K562 (cell line): Measurements from ENCODE around the gene PIH1D1. TPM values are rescaled to one million over a fixed set of nuclear protein-coding genes. Genes with fewer than 3 reads are reported as not detected.
A peak's percentile ranks its signal among the peaks of the same experiment; 100 is the strongest.

Experiments
- CBFA2T3 ChIP-seq: fragments of 450-650 bp; IDR thresholded peaks from 2 replicates; pipeline ENCODE4 v1.6.1; 2017
- CREM ChIP-seq: IDR thresholded peaks from 2 replicates; pipeline ENCODE4 v1.6.1; 2014; ENCODE audit warnings: antibody characterized with exemption, low read depth
- ELF2 ChIP-seq: fragments of 250-450 bp; sonication (Bioruptor Pico); IDR thresholded peaks from 2 replicates; pipeline ENCODE4 v1.5.0; 2021; ENCODE audit warnings: mild to moderate bottlenecking
- ELF4 ChIP-seq: fragments of 450-650 bp; formaldehyde crosslinking; IDR thresholded peaks from 2 replicates; pipeline ENCODE4 v1.4.0; 2022; ENCODE audit warnings: missing genetic modification characterization
- ETS2 ChIP-seq: IDR thresholded peaks from 2 replicates; pipeline ENCODE4 v1.6.1; 2016; ENCODE audit warnings: borderline replicate concordance, missing genetic modification characterization, mild to moderate bottlenecking, moderate library complexity, missing compliant biosample characterization; ENCODE audit not compliant: poor library complexity, severe bottlenecking
- FOXK2 ChIP-seq, 2 experiments: fragments of 450-650 bp; IDR thresholded peaks in 1 of 2; conservative IDR thresholded peaks in 1 of 2; 2 replicates each; pipeline ENCODE4 v1.6.1; 2016; ENCODE audit warnings: low read depth in 2 of 2, mild to moderate bottlenecking in 1 of 2
- GABPB1 ChIP-seq: sonication (generic); formaldehyde crosslinking; IDR thresholded peaks from 2 replicates; pipeline ENCODE4 v1.8.0; 2022; ENCODE audit warnings: mild to moderate bottlenecking, missing genetic modification reagents
- HDAC8 ChIP-seq: fragments of 450-650 bp; IDR thresholded peaks from 2 replicates; pipeline ENCODE4 v1.6.1; 2016; ENCODE audit warnings: mild to moderate bottlenecking, missing genetic modification characterization, moderate library complexity, missing compliant biosample characterization
- HMG20B ChIP-seq: fragments of 250-450 bp; sonication (Bioruptor Pico); IDR thresholded peaks from 2 replicates; pipeline ENCODE4 v1.5.0; 2021; ENCODE audit warnings: mild to moderate bottlenecking
- MCM5 ChIP-seq: fragments of 450-650 bp; IDR thresholded peaks from 2 replicates; pipeline ENCODE4 v1.6.1; 2016; ENCODE audit warnings: low read depth
- MTA2 ChIP-seq: fragments of 450-650 bp; IDR thresholded peaks from 2 replicates; pipeline ENCODE4 v1.6.1; 2016; ENCODE audit warnings: low read depth
- POLR3G ChIP-seq: IDR thresholded peaks from 2 replicates; pipeline ENCODE4 v1.6.1; 2011; ENCODE audit not compliant: insufficient read length, insufficient replicate concordance; ENCODE audit errors: extremely low read depth
- SAP30 ChIP-seq: fragments of 200-600 bp; sonication (generic); IDR thresholded peaks from 2 replicates; pipeline ENCODE4 v1.6.1; 2012; ENCODE audit warnings: borderline replicate concordance, low read depth, mild to moderate bottlenecking, moderate library complexity, low read length, control low read depth, inconsistent platforms; ENCODE audit not compliant: insufficient read depth, poor library complexity, severe bottlenecking
- SRSF1 ChIP-seq: fragments of 200-400 bp; formaldehyde crosslinking; IDR thresholded peaks from 2 replicates; pipeline ENCODE4 v1.6.1; 2017; ENCODE audit warnings: mild to moderate bottlenecking, low read depth, low read length, moderate library complexity
- ZEB2 ChIP-seq: fragments of 450-650 bp; IDR thresholded peaks from 2 replicates; pipeline ENCODE4 v1.6.1; 2016
- ZNF140 ChIP-seq: fragments of 250-450 bp; sonication (Bioruptor Pico); IDR thresholded peaks from 2 replicates; pipeline ENCODE4 v1.8.0; 2021; ENCODE audit warnings: moderate library complexity, mild to moderate bottlenecking, inconsistent platforms
- ZNF24 ChIP-seq: fragments of 450-650 bp; IDR thresholded peaks from 2 replicates; pipeline ENCODE4 v1.6.1; 2016
- ZNF347 ChIP-seq: fragments of 450-650 bp; formaldehyde crosslinking; IDR thresholded peaks from 2 replicates; pipeline ENCODE4 v1.4.0; 2020; ENCODE audit warnings: low read depth, mild to moderate bottlenecking, moderate library complexity
- ZNF583 ChIP-seq: fragments of 250-450 bp; sonication (Bioruptor Pico); IDR thresholded peaks from 2 replicates; pipeline ENCODE4 v1.4.0; 2020
- polyA plus RNA-seq, 8 experiments: library from polyadenylated mRNA; depleted of rRNA in 4 of 8; stranded (reverse) in 5 of 8; unstranded in 3 of 8; fragments of >200 nt; fragmentation: Nextera tagmentation in 2 of 8; fragmentation: Illumina TruSeq in 1 of 8; extraction: Ambion mirVana in 2 of 8; extraction: Trizol in 1 of 8; gene quantifications; 2 replicates each; pipeline versions ENCODE4 v1.2.1 to v1.2.3, GENCODE V29; 2011 to 2014; ENCODE audit warnings: inconsistent platforms in 1 of 8, missing spikeins in 1 of 8
- total RNA-seq, 7 experiments: library from RNA; depleted of rRNA in 6 of 7; stranded (reverse); fragments of >200 nt in 6 of 7; fragmentation: Illumina TruSeq in 2 of 7; extraction: Trizol in 2 of 7; gene quantifications; 2 replicates each; pipeline versions ENCODE4 v1.2.1 to v1.2.3, GENCODE V29; 2011 to 2021; ENCODE audit warnings: low replicate concordance in 1 of 7
- TF ChIP-seq, protein P1 (sequence below), 2 experiments: fragments of 200-800 bp in 1 of 2; sonication (Bioruptor generic) in 1 of 2; sonication (generic) in 1 of 2; formaldehyde crosslinking in 1 of 2; IDR thresholded peaks in 1 of 2; conservative IDR thresholded peaks in 1 of 2; 2 replicates each; pipeline versions ENCODE4 v1.5.0 to v1.6.1; 2016 to 2020; ENCODE audit warnings: missing compliant biosample characterization in 1 of 2, missing genetic modification characterization in 1 of 2, missing genetic modification reagents in 1 of 2
- TF ChIP-seq, protein P2 (sequence below): sonication (generic); formaldehyde crosslinking; IDR thresholded peaks from 2 replicates; pipeline ENCODE4 v1.8.0; 2022; ENCODE audit warnings: missing genetic modification reagents, mild to moderate bottlenecking, moderate library complexity, borderline replicate concordance
- TF ChIP-seq, protein P3 (sequence below): sonication (generic); formaldehyde crosslinking; IDR thresholded peaks from 2 replicates; pipeline ENCODE4 v1.9.0; 2022; ENCODE audit warnings: mild to moderate bottlenecking, missing genetic modification reagents
- TF ChIP-seq, protein P4 (sequence below): fragments of 250-450 bp; sonication (Bioruptor Pico); IDR thresholded peaks from 2 replicates; pipeline ENCODE4 v1.8.0; 2022; ENCODE audit warnings: inconsistent platforms, mild to moderate bottlenecking, moderate library complexity, borderline replicate concordance

Gene PIH1D1
- total and polyA plus RNA-seq, 9 of the 15 experiments (the other 6 are each of a cell fraction or from before 2014, with no cell fraction given) = 26.5 to 224 (median 137) TPM

DNA sequence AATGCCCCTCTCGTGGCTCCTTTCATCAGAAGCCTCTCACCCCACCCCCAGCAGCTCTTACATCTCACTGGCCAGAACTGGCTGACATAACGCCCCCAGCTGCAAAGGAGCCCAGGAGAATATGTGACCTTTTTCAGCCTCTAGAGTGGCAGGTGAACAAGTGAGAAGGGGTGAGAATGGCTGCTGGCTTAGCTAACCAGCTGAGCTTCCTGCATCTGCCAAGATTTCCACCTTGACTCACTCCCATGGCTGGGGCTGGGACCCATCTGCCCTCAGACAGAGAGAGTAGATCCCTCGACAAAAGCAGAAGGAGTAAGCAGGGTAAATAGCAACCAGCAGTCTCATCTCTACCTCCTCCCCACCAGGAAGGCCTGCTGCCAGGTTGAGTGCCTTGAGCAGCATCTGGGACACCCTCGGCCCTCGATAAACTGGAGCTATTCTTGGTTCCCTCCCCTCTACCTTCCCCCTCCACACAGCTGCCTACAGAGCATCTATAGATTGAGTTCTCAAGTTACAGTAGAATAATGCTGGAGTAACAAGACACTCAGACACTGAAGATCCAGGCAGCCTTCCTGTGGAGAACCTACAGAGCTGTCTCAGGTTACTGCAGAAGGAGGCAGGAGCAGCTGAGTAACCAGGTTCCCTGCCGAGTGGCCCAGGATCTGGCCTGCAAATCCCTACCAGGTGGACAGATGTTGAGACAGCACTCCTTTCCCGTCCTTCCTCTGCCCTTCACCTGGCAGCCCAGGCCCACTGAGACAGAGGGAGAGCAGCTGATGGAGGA is 48.0 kb downstream of the PIH1D1 start (continued):
- no peak for TF ChIP-seq POLR3G
- no peak for TF ChIP-seq ZNF140 (CRISPR knock-in tag)
- no peak; a peak in 1 of 4 replicates for TF ChIP-seq FOXK2 (conservative IDR thresholded peaks at IDR 0.05 in 1 of 2, IDR thresholded peaks at IDR 0.05 in 1 of 2; ENCODE audit: low read depth in 2 of 2)
- TF ChIP-seq ELF4 (CRISPR knock-in tag) = no peak
- TF ChIP-seq CBFA2T3 = peak; percentile 61
- no peak for TF ChIP-seq ZEB2
- TF ChIP-seq, protein P1, sequence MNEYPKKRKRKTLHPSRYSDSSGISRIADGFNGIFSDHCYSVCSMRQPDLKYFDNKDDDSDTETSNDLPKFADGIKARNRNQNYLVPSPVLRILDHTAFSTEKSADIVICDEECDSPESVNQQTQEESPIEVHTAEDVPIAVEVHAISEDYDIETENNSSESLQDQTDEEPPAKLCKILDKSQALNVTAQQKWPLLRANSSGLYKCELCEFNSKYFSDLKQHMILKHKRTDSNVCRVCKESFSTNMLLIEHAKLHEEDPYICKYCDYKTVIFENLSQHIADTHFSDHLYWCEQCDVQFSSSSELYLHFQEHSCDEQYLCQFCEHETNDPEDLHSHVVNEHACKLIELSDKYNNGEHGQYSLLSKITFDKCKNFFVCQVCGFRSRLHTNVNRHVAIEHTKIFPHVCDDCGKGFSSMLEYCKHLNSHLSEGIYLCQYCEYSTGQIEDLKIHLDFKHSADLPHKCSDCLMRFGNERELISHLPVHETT (CRISPR knock-in tag; conservative IDR thresholded peaks at IDR 0.05 in 1 of 2, IDR thresholded peaks at IDR 0.05 in 1 of 2) = no peak
- TF ChIP-seq HMG20B = no peak
- no peak for TF ChIP-seq SRSF1
- TF ChIP-seq ZNF347 (CRISPR knock-in tag) = no peak
- no peak for TF ChIP-seq ZNF24
- TF ChIP-seq MTA2 = no peak
- TF ChIP-seq ETS2 (tag) = no peak
- TF ChIP-seq ELF2 (CRISPR knock-in tag) = no peak
- no peak for TF ChIP-seq CREM
- TF ChIP-seq, protein P2, sequence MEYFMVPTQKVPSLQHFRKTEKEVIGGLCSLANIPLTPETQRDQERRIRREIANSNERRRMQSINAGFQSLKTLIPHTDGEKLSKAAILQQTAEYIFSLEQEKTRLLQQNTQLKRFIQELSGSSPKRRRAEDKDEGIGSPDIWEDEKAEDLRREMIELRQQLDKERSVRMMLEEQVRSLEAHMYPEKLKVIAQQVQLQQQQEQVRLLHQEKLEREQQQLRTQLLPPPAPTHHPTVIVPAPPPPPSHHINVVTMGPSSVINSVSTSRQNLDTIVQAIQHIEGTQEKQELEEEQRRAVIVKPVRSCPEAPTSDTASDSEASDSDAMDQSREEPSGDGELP = peak; percentile 62; the same call in 1 of the 2 replicates
- no peak for TF ChIP-seq HDAC8 (tag)
- TF ChIP-seq, protein P3, sequence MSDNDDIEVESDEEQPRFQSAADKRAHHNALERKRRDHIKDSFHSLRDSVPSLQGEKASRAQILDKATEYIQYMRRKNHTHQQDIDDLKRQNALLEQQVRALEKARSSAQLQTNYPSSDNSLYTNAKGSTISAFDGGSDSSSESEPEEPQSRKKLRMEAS (CRISPR knock-in tag) = peak; percentile 41; the same call in 1 of the 2 replicates
- TF ChIP-seq, protein P4, sequence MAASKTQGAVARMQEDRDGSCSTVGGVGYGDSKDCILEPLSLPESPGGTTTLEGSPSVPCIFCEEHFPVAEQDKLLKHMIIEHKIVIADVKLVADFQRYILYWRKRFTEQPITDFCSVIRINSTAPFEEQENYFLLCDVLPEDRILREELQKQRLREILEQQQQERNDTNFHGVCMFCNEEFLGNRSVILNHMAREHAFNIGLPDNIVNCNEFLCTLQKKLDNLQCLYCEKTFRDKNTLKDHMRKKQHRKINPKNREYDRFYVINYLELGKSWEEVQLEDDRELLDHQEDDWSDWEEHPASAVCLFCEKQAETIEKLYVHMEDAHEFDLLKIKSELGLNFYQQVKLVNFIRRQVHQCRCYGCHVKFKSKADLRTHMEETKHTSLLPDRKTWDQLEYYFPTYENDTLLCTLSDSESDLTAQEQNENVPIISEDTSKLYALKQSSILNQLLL (CRISPR knock-in tag) = no peak
- no peak for TF ChIP-seq GABPB1
- no peak for TF ChIP-seq SAP30
- no peak for TF ChIP-seq ZNF583
- no peak for TF ChIP-seq MCM5
